Mesendoderm (in vitro differentiated cells): ENCODE data around the gene ZNRD2.

Experiments used
- DNase-seq: peaks from one replicate; pipeline ENCODE4 v3.0.0; 2013
- H2AK5ac ChIP-seq: 2 replicates; pipeline ENCODE4 v1.6.1; 2013; ENCODE audit warnings: low read length, inconsistent platforms
- H2BK120ac ChIP-seq: 2 replicates; pipeline ENCODE4 v1.6.1; 2013; ENCODE audit warnings: low read depth, mild to moderate bottlenecking, low read length, moderate library complexity, mixed read lengths
- H2BK15ac ChIP-seq: replicated peaks from 2 replicates; pipeline ENCODE4 v1.6.1; 2013; ENCODE audit warnings: low read depth, mild to moderate bottlenecking, moderate library complexity
- H2BK5ac ChIP-seq: 2 replicates; pipeline ENCODE4 v1.6.1; 2013; ENCODE audit warnings: low read length, inconsistent platforms
- H3K18ac ChIP-seq: 2 replicates; pipeline ENCODE4 v1.6.1; 2013; ENCODE audit warnings: mild to moderate bottlenecking, low read length, mixed read lengths
- H3K23ac ChIP-seq: one replicate; pipeline ENCODE4 v1.6.1; 2013; ENCODE audit warnings: low read length
- H3K27ac ChIP-seq: 2 replicates; pipeline ENCODE4 v1.5.1; 2013; ENCODE audit warnings: low read depth, mild to moderate bottlenecking, inconsistent platforms, low read length, moderate library complexity
- H3K27me3 ChIP-seq: 2 replicates; pipeline ENCODE4 v1.6.1; 2013; ENCODE audit warnings: low read length, control low read depth, mild to moderate bottlenecking, inconsistent platforms; ENCODE audit not compliant: insufficient read depth, poor library complexity
- H3K36me3 ChIP-seq: 2 replicates; pipeline ENCODE4 v1.6.1; 2013; ENCODE audit warnings: low read length, inconsistent platforms; ENCODE audit not compliant: control insufficient read depth, insufficient read depth
- H3K4ac ChIP-seq: one replicate; pipeline ENCODE4 v1.6.1; 2013; ENCODE audit warnings: low read depth, mild to moderate bottlenecking, low read length, moderate library complexity
- H3K4me1 ChIP-seq: 2 replicates; pipeline ENCODE4 v1.6.1; 2013; ENCODE audit warnings: low read depth, low read length, inconsistent platforms; ENCODE audit not compliant: control insufficient read depth
- H3K4me2 ChIP-seq: 2 replicates; pipeline ENCODE4 v1.6.1; 2013; ENCODE audit warnings: low read length
- H3K4me3 ChIP-seq: 2 replicates; pipeline ENCODE4 v1.5.1; 2013; ENCODE audit warnings: mild to moderate bottlenecking, low read length
- H3K56ac ChIP-seq: one replicate; pipeline ENCODE4 v1.6.1; 2013; ENCODE audit warnings: low read length
- H3K79me1 ChIP-seq: 2 replicates; pipeline ENCODE4 v1.6.1; 2013; ENCODE audit warnings: low read length, inconsistent platforms
- H3K79me2 ChIP-seq: 2 replicates; pipeline ENCODE4 v1.6.1; 2013; ENCODE audit warnings: mild to moderate bottlenecking, low read length; ENCODE audit not compliant: control insufficient read depth, insufficient read depth
- H3K9ac ChIP-seq: 2 replicates; pipeline ENCODE4 v1.6.1; 2013; ENCODE audit warnings: low read length, inconsistent platforms
- H4K5ac ChIP-seq: one replicate; pipeline ENCODE4 v1.6.1; 2013; ENCODE audit warnings: low read length
- H4K8ac ChIP-seq: one replicate; pipeline ENCODE4 v1.6.1; 2013; ENCODE audit warnings: low read depth, mild to moderate bottlenecking, control low read depth, low read length, moderate library complexity
- WGBS: extraction: QIAGEN DNeasy Blood & Tissue Kit; methylation state at CpG from one replicate; pipeline ENCODE4 v1.1.7; 2013; ENCODE audit warnings: low lambda C conversion rate, missing lambda C conversion rate; ENCODE audit not compliant: insufficient coverage; ENCODE audit errors: extremely low coverage; 5-methylcytosine and 5-hydroxymethylcytosine counted together

ZNRD2 gene

GRCh38 chr11:65616575-65617001 is 46.3 kb downstream of the ZNRD2 start:
- Histone ChIP-seq H3K23ac (no peak overlapping the region), H4K5ac (no peak overlapping the region), H2BK120ac (no peak overlapping the region), H3K4me3 (peak overlapping the region; percentile 82), H2BK15ac (no peak overlapping the region), H3K27me3 (no peaks in the 10 kb centered on the region), H3K27ac (no peak overlapping the region), H3K18ac (no peak overlapping the region), H3K79me1 (peaks cover 26% of the 10 kb centered on the region), H2BK5ac (no peak overlapping the region), H2AK5ac (no peak overlapping the region), H3K4me1 (peaks cover 11% of the 10 kb centered on the region), H3K9ac (peak overlapping the region; percentile 90), H3K4ac (no peak overlapping the region), H4K8ac (no peak overlapping the region), H3K56ac (peak overlapping the region; percentile 96), H3K79me2 (peaks cover 21% of the 10 kb centered on the region), H3K4me2 (peak overlapping the region; percentile 95), H3K36me3 (peaks cover 5% of the 10 kb centered on the region)
- WGBS: no CpG with 5 or more reads among the region's 10 CpGs
- no peak for DNase-seq

- no peak overlapping the region for H4K8ac ChIP-seq
- no peak for DNase-seq
- peaks cover 9% of the 10 kb centered on the region for H3K4me1 ChIP-seq
- no peak overlapping the region for H3K56ac ChIP-seq
- H2BK120ac ChIP-seq: no peak overlapping the region
- H2AK5ac ChIP-seq: no peak overlapping the region
- H2BK15ac ChIP-seq: no peak overlapping the region
- H3K23ac ChIP-seq: no peak overlapping the region
- no peak overlapping the region for H3K27ac ChIP-seq
- H3K36me3 ChIP-seq: peaks cover 5% of the 10 kb centered on the region
- no peak overlapping the region for H2BK5ac ChIP-seq
- no CpG with 5 or more reads among the region's 17 CpGs for WGBS
- H3K4ac ChIP-seq: no peak overlapping the region
- no peak overlapping the region for H3K18ac ChIP-seq
- H4K5ac ChIP-seq: no peak overlapping the region
- no peak overlapping the region for H3K4me2 ChIP-seq
- peaks cover 21% of the 10 kb centered on the region for H3K79me2 ChIP-seq
- H3K79me1 ChIP-seq: peaks cover 24% of the 10 kb centered on the region
- H3K9ac ChIP-seq: peak overlapping the region; percentile 90
- no peaks in the 10 kb centered on the region for H3K27me3 ChIP-seq
- H3K4me3 ChIP-seq: no peak overlapping the region
Observed at GRCh38 chr11:65617136-65617850, 47.0 kb downstream of the ZNRD2 start.

- no CpG with 5 or more reads among the region's 33 CpGs for WGBS
- DNase-seq: no peak
- peaks cover 8% of the 10 kb centered on the region for H3K36me3 ChIP-seq
Observed at GRCh38 chr11:65617990-65618751, 47.9 kb downstream of the ZNRD2 start.

GRCh38 chr11:65618763-65619162 is 48.5 kb downstream of the ZNRD2 start:
- no peak overlapping the region for H3K9ac ChIP-seq
- no peak overlapping the region for H3K27ac ChIP-seq
- no peak overlapping the region for H4K5ac ChIP-seq
- no peak overlapping the region for H3K4me3 ChIP-seq
- peaks cover 16% of the 10 kb centered on the region for H3K79me2 ChIP-seq
- no peak overlapping the region for H3K18ac ChIP-seq
- H3K56ac ChIP-seq: no peak overlapping the region
- WGBS: no CpG with 5 or more reads among the region's 14 CpGs
- peaks cover 16% of the 10 kb centered on the region for H3K79me1 ChIP-seq
- no peak overlapping the region for H4K8ac ChIP-seq
- no peak overlapping the region for H2BK15ac ChIP-seq
- H3K4me2 ChIP-seq: no peak overlapping the region
- no peaks in the 10 kb centered on the region for H3K27me3 ChIP-seq
- H2AK5ac ChIP-seq: no peak overlapping the region
- H2BK120ac ChIP-seq: no peak overlapping the region
- no peak for DNase-seq
- H3K4me1 ChIP-seq: peaks cover 5% of the 10 kb centered on the region
- H2BK5ac ChIP-seq: no peak overlapping the region
- no peak overlapping the region for H3K4ac ChIP-seq
- H3K23ac ChIP-seq: no peak overlapping the region
- H3K36me3 ChIP-seq: peaks cover 8% of the 10 kb centered on the region

More at GRCh38 chr11:65617990-65618751, 47.9 kb downstream of the ZNRD2 start:
- no peak overlapping the region for H2BK15ac ChIP-seq
- no peak overlapping the region for H3K4me3 ChIP-seq
- no peak overlapping the region for H3K4me2 ChIP-seq
- H4K5ac ChIP-seq: no peak overlapping the region
- H3K79me1 ChIP-seq: peaks cover 18% of the 10 kb centered on the region
- H3K18ac ChIP-seq: no peak overlapping the region
- H3K56ac ChIP-seq: no peak overlapping the region
- no peak overlapping the region for H3K4ac ChIP-seq
- no peak overlapping the region for H2AK5ac ChIP-seq
- H3K27me3 ChIP-seq: no peaks in the 10 kb centered on the region
- peaks cover 18% of the 10 kb centered on the region for H3K79me2 ChIP-seq
- no peak overlapping the region for H2BK120ac ChIP-seq
- H4K8ac ChIP-seq: no peak overlapping the region
- peaks cover 5% of the 10 kb centered on the region for H3K4me1 ChIP-seq
- no peak overlapping the region for H3K27ac ChIP-seq
- no peak overlapping the region for H3K9ac ChIP-seq
- H3K23ac ChIP-seq: no peak overlapping the region
- no peak overlapping the region for H2BK5ac ChIP-seq

- Histone ChIP-seq H3K4me3 (no peak overlapping the region), H3K27me3 (no peaks in the 10 kb centered on the region), H2BK15ac (no peak overlapping the region), H3K9ac (no peak overlapping the region), H3K4me2 (no peak overlapping the region), H3K4me1 (peaks cover 5% of the 10 kb centered on the region), H4K5ac (no peak overlapping the region), H3K56ac (no peak overlapping the region), H2AK5ac (no peak overlapping the region), H3K23ac (no peak overlapping the region), H3K36me3 (peaks cover 8% of the 10 kb centered on the region), H4K8ac (no peak overlapping the region), H3K4ac (no peak overlapping the region), H2BK120ac (no peak overlapping the region), H3K27ac (no peak overlapping the region), H3K18ac (no peak overlapping the region), H3K79me2 (peaks cover 16% of the 10 kb centered on the region), H3K79me1 (peaks cover 16% of the 10 kb centered on the region), H2BK5ac (no peak overlapping the region)
- no CpG with 5 or more reads among the region's 29 CpGs for whole genome bisulfite sequencing
- DNase-seq: no peak
Observed at GRCh38 chr11:65619281-65619928, 49.1 kb downstream of the ZNRD2 start.
